ENCODE results near the gene SEC61G. TPM values are rescaled to one million over a fixed set of nuclear protein-coding genes. Genes with fewer than 3 reads are reported as not detected.

SEC61G gene
- total RNA-seq, 1 donor from 2014 or later, result 129 TPM

DNA sequence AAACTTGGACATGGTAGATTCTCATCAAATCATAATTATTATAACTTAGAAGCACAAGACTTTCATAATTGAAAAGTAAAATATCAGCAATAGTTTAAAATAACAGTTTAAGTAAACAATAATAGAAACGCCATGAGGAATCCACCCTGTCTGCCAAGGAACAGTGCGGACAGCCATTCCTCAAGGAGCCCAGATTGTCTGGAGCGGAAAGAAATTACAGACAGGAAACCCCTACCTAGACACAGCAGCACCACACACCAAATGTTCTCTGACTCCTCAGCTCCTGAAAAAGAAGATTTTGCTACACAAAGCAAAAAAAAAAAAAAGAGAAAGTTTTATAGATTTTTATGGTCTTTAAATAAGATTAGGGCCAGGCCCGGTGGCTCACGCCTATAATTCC, 21.5 kb upstream of the SEC61G start:
- peaks cover under 1% of the 10 kb centered on the region for H3K27me3 Mint-ChIP-seq (ENCODE audit: unreplicated experiment)
- no peak for TF ChIP-seq CTCF (IDR thresholded peaks at IDR 0.05; ENCODE audit: unreplicated experiment)

GRCh38 chr7:54778696-54779540, 19.9 kb upstream of the SEC61G start:
- H3K36me3 Mint-ChIP-seq (ENCODE audit: low read depth, unreplicated experiment), result no peaks in the 10 kb centered on the region
- no peak for TF ChIP-seq CTCF (IDR thresholded peaks at IDR 0.05; ENCODE audit: unreplicated experiment)
- H3K27me3 Mint-ChIP-seq (ENCODE audit: unreplicated experiment), result no peaks in the 10 kb centered on the region
- DNase-seq (ENCODE audit: low spot score), result no peak
- no peaks in the 10 kb centered on the region for H3K9me3 Mint-ChIP-seq (ENCODE audit: unreplicated experiment)
- no peak overlapping the region for H3K27ac Mint-ChIP-seq (ENCODE audit: unreplicated experiment)
- no peak overlapping the region for H3K4me3 Mint-ChIP-seq (ENCODE audit: unreplicated experiment)
- H3K4me1 Mint-ChIP-seq (ENCODE audit: unreplicated experiment), result peaks cover 3% of the 10 kb centered on the region

More for the DNA sequence above, 21.5 kb upstream of the SEC61G start:
- H3K4me3 Mint-ChIP-seq (ENCODE audit: unreplicated experiment), result no peak overlapping the region
- DNase-seq (ENCODE audit: low spot score), result no peak
- no peaks in the 10 kb centered on the region for H3K9me3 Mint-ChIP-seq (ENCODE audit: unreplicated experiment)
- peaks cover 4% of the 10 kb centered on the region for H3K4me1 Mint-ChIP-seq (ENCODE audit: unreplicated experiment)
- no peak overlapping the region for H3K27ac Mint-ChIP-seq (ENCODE audit: unreplicated experiment)
- H3K36me3 Mint-ChIP-seq (ENCODE audit: low read depth, unreplicated experiment), result no peaks in the 10 kb centered on the region

DNA sequence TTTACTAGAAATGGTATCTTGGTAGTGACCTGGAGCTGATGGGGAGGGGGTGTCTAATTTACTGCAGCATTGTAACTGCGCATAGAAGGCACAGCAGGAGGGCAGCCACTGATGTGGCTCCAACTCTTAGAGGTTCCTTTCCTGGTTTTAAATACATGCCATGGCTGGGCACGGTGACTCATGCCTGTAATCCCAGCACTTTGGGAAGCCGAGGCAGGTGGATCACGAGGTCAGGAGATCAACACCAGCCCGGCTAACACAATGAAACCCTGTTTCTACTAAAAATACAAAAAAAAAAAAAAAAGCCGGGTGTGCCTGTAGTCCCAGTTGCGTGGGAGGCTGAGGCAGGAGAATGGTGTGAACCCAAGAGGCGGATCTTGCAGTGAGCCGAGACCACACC, 19.2 kb upstream of the SEC61G start:
- no peak for TF ChIP-seq CTCF (IDR thresholded peaks at IDR 0.05; ENCODE audit: unreplicated experiment)
- Mint-ChIP-seq H3K36me3 (ENCODE audit: low read depth, unreplicated experiment) (no peaks in the 10 kb centered on the region), H3K4me1 (ENCODE audit: unreplicated experiment) (peaks cover 4% of the 10 kb centered on the region), H3K27me3 (ENCODE audit: unreplicated experiment) (no peaks in the 10 kb centered on the region), H3K27ac (ENCODE audit: unreplicated experiment) (no peak overlapping the region), H3K9me3 (ENCODE audit: unreplicated experiment) (no peaks in the 10 kb centered on the region), H3K4me3 (ENCODE audit: unreplicated experiment) (no peak overlapping the region)
- DNase-seq (ENCODE audit: low spot score), result no peak

- Mint-ChIP-seq H3K27ac (ENCODE audit: unreplicated experiment) (no peak overlapping the region), H3K4me1 (ENCODE audit: unreplicated experiment) (peaks cover 4% of the 10 kb centered on the region), H3K9me3 (ENCODE audit: unreplicated experiment) (no peaks in the 10 kb centered on the region), H3K36me3 (ENCODE audit: low read depth, unreplicated experiment) (no peaks in the 10 kb centered on the region), H3K4me3 (ENCODE audit: unreplicated experiment) (no peak overlapping the region), H3K27me3 (ENCODE audit: unreplicated experiment) (no peaks in the 10 kb centered on the region)
- DNase-seq (ENCODE audit: low spot score), result no peak
- TF ChIP-seq CTCF (IDR thresholded peaks at IDR 0.05; ENCODE audit: unreplicated experiment), result no peak
These were observed 16.1 kb upstream of the SEC61G start for GRCh38 chr7:54774785-54775740.
